HepG2 (cell line): ENCODE results near the gene DGKD.

Experiments used
- POLR2A ChIP-seq, 2 experiments: IDR thresholded peaks; 2 replicates each; pipeline ENCODE4 v1.6.1; 2011; ENCODE audit warnings: low read depth in 2 of 2, low read length in 2 of 2, mild to moderate bottlenecking in 1 of 2, moderate library complexity in 1 of 2; ENCODE audit not compliant: insufficient read depth in 1 of 2
- RFX5 ChIP-seq: IDR thresholded peaks from 2 replicates; pipeline ENCODE4 v1.6.1; 2011; ENCODE audit warnings: low read depth, low read length, improper control_type of control experiment
- TARDBP ChIP-seq: sonication (generic); formaldehyde crosslinking; IDR thresholded peaks from 2 replicates; pipeline ENCODE4 v1.8.0; 2022; ENCODE audit warnings: mild to moderate bottlenecking, missing genetic modification reagents
- ZNF121 ChIP-seq: sonication (generic); formaldehyde crosslinking; IDR thresholded peaks from 2 replicates; pipeline ENCODE4 v1.5.0; 2020; ENCODE audit warnings: mild to moderate bottlenecking, missing genetic modification reagents
- ZNF256 ChIP-seq: sonication (generic); formaldehyde crosslinking; conservative IDR thresholded peaks from 2 replicates; pipeline ENCODE4 v1.4.0; 2020; ENCODE audit warnings: missing genetic modification reagents
- ZNF543 ChIP-seq: sonication (generic); formaldehyde crosslinking; IDR thresholded peaks from 2 replicates; pipeline ENCODE4 v1.4.0; 2020; ENCODE audit warnings: mild to moderate bottlenecking, missing genetic modification reagents
- ZNF7 ChIP-seq: IDR thresholded peaks from 2 replicates; pipeline ENCODE4 v1.6.1; 2016; ENCODE audit warnings: missing biosample characterization, missing genetic modification reagents
- TF ChIP-seq, protein P1 (sequence below): sonication (generic); formaldehyde crosslinking; IDR thresholded peaks from 2 replicates; pipeline ENCODE4 v1.5.0; 2020; ENCODE audit warnings: mild to moderate bottlenecking, missing genetic modification reagents, moderate library complexity
- TF ChIP-seq, protein P2 (sequence below): sonication (generic); formaldehyde crosslinking; IDR thresholded peaks from 2 replicates; pipeline ENCODE4 v1.8.1; 2023; ENCODE audit warnings: mild to moderate bottlenecking, inconsistent platforms, moderate library complexity, missing genetic modification reagents, borderline replicate concordance
- TF ChIP-seq, protein P3 (sequence below): IDR thresholded peaks from 2 replicates; pipeline ENCODE4 v1.6.1; 2012; ENCODE audit warnings: inconsistent platforms

DNA sequence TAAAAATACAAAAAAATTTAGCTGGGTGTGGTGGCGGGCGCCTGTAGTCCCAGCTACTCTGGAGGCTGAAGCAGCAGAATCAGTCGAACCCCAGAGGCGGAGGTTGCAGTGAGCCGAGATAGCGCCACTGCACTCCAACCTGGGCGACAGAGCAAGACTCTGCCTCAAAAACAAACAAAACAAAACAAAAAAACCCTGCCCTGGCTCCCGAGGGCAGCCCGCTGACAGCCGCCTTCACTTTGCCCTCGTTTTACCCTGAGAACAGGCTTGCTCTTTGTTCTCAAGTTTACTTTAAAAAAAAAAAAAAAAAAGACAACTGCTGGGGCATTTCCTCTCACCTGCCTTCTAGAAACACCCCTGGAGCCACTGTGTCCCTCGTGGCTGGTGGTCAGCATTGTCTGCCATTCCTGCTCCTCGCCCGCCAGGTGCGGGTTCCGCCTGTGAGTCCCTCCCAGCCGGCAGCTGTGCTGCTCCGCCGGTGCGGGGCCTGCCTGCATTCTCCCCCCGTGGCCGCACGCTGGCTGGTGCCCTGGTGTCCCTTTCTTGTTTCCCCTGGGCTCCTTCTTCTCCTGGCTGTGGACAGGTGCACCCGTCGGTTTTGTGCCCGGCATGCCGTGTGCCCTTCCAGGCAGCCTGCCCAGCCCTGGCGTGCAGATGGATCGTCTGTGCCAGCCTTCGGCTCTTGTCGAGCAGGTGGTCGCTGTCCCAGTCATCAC, 106.6 kb downstream of the DGKD start:
- TF ChIP-seq ZNF121 (CRISPR knock-in tag) (peak; percentile 83), ZNF7 (no peak), TARDBP (peak; percentile 57), ZNF256 (CRISPR knock-in tag) (no peak), POLR2A (IDR thresholded peaks at IDR 0.05; ENCODE audit: insufficient read depth in 1 of 2, low read depth in 2 of 2, low read length in 2 of 2) (no peak), ZNF543 (no peak), RFX5 (no peak)
- TF ChIP-seq, protein P1, sequence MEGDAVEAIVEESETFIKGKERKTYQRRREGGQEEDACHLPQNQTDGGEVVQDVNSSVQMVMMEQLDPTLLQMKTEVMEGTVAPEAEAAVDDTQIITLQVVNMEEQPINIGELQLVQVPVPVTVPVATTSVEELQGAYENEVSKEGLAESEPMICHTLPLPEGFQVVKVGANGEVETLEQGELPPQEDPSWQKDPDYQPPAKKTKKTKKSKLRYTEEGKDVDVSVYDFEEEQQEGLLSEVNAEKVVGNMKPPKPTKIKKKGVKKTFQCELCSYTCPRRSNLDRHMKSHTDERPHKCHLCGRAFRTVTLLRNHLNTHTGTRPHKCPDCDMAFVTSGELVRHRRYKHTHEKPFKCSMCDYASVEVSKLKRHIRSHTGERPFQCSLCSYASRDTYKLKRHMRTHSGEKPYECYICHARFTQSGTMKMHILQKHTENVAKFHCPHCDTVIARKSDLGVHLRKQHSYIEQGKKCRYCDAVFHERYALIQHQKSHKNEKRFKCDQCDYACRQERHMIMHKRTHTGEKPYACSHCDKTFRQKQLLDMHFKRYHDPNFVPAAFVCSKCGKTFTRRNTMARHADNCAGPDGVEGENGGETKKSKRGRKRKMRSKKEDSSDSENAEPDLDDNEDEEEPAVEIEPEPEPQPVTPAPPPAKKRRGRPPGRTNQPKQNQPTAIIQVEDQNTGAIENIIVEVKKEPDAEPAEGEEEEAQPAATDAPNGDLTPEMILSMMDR (CRISPR knock-in tag) = no peak
- TF ChIP-seq, protein P2, sequence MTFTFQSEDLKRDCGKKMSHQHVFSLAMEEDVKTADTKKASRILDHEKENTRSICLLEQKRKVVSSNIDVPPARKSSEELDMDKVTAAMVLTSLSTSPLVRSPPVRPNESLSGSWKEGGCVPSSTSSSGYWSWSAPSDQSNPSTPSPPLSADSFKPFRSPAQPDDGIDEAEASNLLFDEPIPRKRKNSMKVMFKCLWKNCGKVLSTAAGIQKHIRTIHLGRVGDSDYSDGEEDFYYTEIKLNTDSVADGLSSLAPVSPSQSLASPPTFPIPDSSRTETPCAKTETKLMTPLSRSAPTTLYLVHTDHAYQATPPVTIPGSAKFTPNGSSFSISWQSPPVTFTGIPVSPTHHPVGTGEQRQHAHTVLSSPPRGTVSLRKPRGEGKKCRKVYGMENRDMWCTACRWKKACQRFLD (CRISPR knock-in tag) = no peak
- TF ChIP-seq, protein P3, sequence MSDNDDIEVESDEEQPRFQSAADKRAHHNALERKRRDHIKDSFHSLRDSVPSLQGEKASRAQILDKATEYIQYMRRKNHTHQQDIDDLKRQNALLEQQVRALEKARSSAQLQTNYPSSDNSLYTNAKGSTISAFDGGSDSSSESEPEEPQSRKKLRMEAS = peak; percentile 75
